ENCODE measurements around the gene MPRIP. TPM values are rescaled to one million over a fixed set of nuclear protein-coding genes. Genes with fewer than 3 reads are reported as not detected.
A peak's percentile ranks its signal among the peaks of the same experiment; 100 is the strongest.

MPRIP gene
- total and polyA plus RNA-seq, 4 donors, result 121 to 342 (median 175) TPM

DNA sequence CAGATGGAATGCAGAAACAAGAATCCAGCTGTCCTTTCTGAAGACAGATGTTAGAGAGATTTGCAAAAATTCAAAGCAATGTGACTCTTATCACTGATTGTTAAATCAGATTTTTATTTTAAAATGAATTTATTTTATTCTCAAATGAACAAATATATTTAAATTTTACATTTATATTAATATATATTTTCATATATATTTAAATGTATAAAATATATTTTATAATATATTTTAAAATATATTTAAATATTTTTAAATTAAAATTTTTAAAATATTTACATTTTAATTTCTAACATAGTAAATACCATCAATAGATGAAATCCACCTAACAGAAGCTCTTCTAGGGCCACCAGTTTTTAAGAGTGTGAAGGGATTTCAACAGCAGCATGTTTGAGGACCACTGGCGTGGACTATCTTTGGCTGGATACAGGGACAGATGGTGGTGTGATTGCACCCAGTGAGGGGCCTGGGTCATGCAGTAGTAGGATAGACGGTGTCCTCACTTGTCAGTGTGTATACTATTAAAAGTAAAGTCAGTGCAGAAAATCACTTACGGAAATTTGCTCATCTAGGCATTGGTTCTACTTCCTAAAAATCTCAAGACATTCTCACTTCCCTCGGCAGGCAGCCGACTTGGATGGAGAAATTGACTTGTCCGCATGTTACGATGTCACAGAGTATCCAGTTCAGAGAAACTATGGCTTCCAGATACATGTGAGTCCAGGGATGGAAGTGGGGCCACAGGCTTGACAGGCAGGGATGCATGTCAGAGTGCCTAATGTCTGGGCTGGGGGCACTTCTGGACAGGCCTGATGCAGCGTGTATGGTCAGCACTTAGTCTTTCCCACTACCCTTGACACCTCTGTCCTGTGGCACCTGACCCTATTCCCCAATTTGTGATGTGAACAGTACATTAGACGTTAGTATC, 107.5 kb downstream of the MPRIP start:
- DNase-seq (no peak), ATAC-seq (ENCODE audit: insufficient read depth, low FRiP score) (no peak)
- H3K36me3 ChIP-seq (ENCODE audit: control insufficient read depth in 4 of 4, insufficient read depth in 4 of 4, low read length in 4 of 4), result peaks cover 19 to 66% (median 64%) of the 10 kb centered on the region in 4 donors
- WGBS, 2 donors, result 61 to 80% methylated on average over 9 of the region's 9 CpGs
- no peaks in the 10 kb centered on the region for H3K9me3 ChIP-seq (ENCODE audit: control insufficient read depth in 4 of 4, insufficient read depth in 3 of 4, low read length in 3 of 4)
- no peaks in the 10 kb centered on the region for H3K27me3 ChIP-seq (ENCODE audit: control insufficient read depth in 3 of 3, insufficient read depth in 3 of 3, low read length in 2 of 3)
- H3K4me3 ChIP-seq, result no peak overlapping the region
- TF ChIP-seq, protein P1, sequence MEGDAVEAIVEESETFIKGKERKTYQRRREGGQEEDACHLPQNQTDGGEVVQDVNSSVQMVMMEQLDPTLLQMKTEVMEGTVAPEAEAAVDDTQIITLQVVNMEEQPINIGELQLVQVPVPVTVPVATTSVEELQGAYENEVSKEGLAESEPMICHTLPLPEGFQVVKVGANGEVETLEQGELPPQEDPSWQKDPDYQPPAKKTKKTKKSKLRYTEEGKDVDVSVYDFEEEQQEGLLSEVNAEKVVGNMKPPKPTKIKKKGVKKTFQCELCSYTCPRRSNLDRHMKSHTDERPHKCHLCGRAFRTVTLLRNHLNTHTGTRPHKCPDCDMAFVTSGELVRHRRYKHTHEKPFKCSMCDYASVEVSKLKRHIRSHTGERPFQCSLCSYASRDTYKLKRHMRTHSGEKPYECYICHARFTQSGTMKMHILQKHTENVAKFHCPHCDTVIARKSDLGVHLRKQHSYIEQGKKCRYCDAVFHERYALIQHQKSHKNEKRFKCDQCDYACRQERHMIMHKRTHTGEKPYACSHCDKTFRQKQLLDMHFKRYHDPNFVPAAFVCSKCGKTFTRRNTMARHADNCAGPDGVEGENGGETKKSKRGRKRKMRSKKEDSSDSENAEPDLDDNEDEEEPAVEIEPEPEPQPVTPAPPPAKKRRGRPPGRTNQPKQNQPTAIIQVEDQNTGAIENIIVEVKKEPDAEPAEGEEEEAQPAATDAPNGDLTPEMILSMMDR (IDR thresholded peaks at IDR 0.05; ENCODE audit: control extremely low read depth, extremely low read depth), result no peak
- H3K27ac ChIP-seq (ENCODE audit: low read depth in 1 of 2, low read length in 1 of 2), result peak overlapping the region; percentile 46 to 78
- no peak overlapping the region for H3K9ac ChIP-seq (ENCODE audit: insufficient read depth in 1 of 2, low read length in 2 of 2)
- peaks cover 0 to 9% (median 0%) of the 10 kb centered on the region in 5 donors for H3K4me1 ChIP-seq (ENCODE audit: control insufficient read depth in 5 of 5, insufficient read depth in 5 of 5, low read length in 5 of 5)

DNA sequence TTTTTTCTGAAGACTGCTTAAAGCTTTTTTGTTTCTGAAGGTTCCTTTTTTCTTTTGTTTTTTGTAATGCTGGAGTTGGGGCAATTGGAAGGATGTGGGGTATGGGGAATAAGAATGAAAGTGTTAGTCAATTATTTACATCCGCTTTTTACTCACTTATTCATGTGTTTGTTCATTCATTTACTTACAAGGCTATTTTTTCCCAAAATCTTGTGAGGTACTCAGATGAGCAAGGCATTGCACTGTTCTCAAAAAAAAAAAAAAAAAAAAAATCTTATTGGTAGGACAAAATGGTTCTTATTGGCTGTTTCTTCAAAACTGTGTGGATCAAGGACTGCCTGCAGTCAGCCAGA, 108.2 kb downstream of the MPRIP start:
- H3K36me3 ChIP-seq (ENCODE audit: control insufficient read depth in 4 of 4, insufficient read depth in 4 of 4, low read length in 4 of 4), result peaks cover 25 to 66% (median 64%) of the 10 kb centered on the region in 4 donors
- peaks cover 0 to 9% (median 0%) of the 10 kb centered on the region in 5 donors for H3K4me1 ChIP-seq (ENCODE audit: control insufficient read depth in 5 of 5, insufficient read depth in 5 of 5, low read length in 5 of 5)
- no peak overlapping the region for H3K4me3 ChIP-seq
- H3K27ac ChIP-seq (ENCODE audit: low read depth in 1 of 2, low read length in 1 of 2), result no peak overlapping the region
- ATAC-seq (ENCODE audit: insufficient read depth, low FRiP score) (no peak), DNase-seq (no peak)
- no peaks in the 10 kb centered on the region for H3K9me3 ChIP-seq (ENCODE audit: control insufficient read depth in 4 of 4, insufficient read depth in 3 of 4, low read length in 3 of 4)
- H3K9ac ChIP-seq (ENCODE audit: insufficient read depth in 1 of 2, low read length in 2 of 2), result no peak overlapping the region
- TF ChIP-seq, protein P1 (IDR thresholded peaks at IDR 0.05; ENCODE audit: control extremely low read depth, extremely low read depth), result no peak
- no peaks in the 10 kb centered on the region for H3K27me3 ChIP-seq (ENCODE audit: control insufficient read depth in 3 of 3, insufficient read depth in 3 of 3, low read length in 2 of 3)
- WGBS, 2 donors, result 53 to 77% methylated on average over 1 of the region's 1 CpG

DNA sequence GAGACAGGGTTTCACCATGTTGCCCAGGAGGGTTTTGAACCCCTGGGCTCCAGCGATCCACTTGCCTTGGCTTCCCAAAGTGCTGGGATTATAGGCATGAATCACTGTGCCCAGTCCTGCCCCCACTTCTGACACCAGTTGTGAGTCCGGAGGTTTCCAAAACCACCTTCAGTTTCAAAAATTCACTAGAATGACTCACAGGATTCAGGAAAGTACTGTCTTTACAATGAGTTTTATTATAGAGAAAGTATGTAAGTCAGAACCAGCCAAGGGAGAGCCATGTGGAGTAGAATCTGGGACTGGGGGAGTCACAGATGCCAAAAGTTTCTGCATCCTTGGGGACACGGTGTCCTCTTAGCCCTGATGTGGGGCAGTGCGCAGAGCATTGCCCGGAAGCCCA, 108.8 kb downstream of the MPRIP start:
- Histone ChIP-seq H3K4me1 (ENCODE audit: control insufficient read depth in 5 of 5, insufficient read depth in 5 of 5, low read length in 5 of 5) (peaks cover 0 to 9% (median 0%) of the 10 kb centered on the region in 5 donors), H3K9ac (ENCODE audit: insufficient read depth in 1 of 2, low read length in 2 of 2) (no peak overlapping the region), H3K27me3 (ENCODE audit: control insufficient read depth in 3 of 3, insufficient read depth in 3 of 3, low read length in 2 of 3) (no peaks in the 10 kb centered on the region), H3K27ac (ENCODE audit: low read depth in 1 of 2, low read length in 1 of 2) (peak overlapping the region in 1 of 2 donors; percentile 85), H3K4me3 (no peak overlapping the region), H3K36me3 (ENCODE audit: control insufficient read depth in 4 of 4, insufficient read depth in 4 of 4, low read length in 4 of 4) (peaks cover 29 to 68% (median 67%) of the 10 kb centered on the region in 4 donors), H3K9me3 (ENCODE audit: control insufficient read depth in 4 of 4, insufficient read depth in 3 of 4, low read length in 3 of 4) (no peaks in the 10 kb centered on the region)
- ATAC-seq (ENCODE audit: insufficient read depth, low FRiP score) (no peak), DNase-seq (no peak)
- TF ChIP-seq, protein P1 (IDR thresholded peaks at IDR 0.05; ENCODE audit: control extremely low read depth, extremely low read depth), result no peak
- WGBS, 2 donors, result 88 to 93% methylated on average over 5 of the region's 5 CpGs

Measured in lung (tissue), 12 donors.